Activated CD8-positive, alpha-beta memory T cell treated with anti-CD3 and anti-CD28 coated beads for 1 hour (primary cell): ENCODE measurements around the gene RPS19BP1.

Source experiments
- DNase-seq, 2 donors: peaks; one replicate each; pipeline ENCODE4 v3.0.0-alpha.2; 2020; ENCODE audit warnings: low read depth in 1 of 2; ENCODE audit errors: extremely low read depth in 1 of 2

The RPS19BP1 gene, protein sequence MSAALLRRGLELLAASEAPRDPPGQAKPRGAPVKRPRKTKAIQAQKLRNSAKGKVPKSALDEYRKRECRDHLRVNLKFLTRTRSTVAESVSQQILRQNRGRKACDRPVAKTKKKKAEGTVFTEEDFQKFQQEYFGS

DNA sequence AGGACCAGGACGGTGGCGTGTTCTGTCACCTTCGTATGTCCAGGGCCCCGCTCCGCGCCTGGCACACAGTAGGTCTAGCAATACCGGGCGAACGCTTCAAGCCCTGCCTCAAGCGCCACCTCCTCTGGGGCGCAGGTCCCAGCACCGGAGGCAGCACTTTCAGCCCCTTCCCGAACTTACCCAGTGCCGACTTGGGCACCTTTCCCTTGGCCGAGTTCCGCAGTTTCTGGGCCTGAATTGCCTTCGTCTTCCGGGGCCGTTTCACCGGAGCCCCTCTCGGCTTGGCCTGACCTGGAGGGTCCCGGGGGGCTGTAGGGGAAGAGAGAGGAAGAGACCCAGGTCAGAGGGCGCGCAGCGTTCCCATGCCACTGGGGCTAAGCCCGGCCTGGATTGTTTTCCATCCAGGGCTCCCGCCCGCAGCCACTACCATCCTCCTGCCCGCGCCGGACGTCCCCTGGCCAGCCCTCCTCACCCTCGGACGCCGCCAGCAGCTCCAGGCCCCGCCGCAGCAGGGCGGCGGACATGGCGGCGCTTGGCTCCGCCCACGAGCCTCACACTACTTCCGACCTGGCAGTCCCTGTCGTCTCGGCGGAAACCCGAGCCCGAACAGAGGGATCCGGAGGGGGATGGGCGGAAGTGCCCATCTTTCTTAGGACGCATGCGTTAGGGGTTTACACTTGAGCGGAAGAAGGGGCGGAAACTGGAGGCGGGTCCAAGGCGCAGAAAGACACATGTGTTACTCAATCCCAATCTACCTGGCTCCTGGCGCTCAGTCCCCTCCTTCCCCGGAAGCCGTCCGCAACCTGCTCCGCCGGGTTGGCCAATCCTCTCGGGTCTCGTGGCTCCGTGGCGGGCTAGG is at the start of gene RPS19BP1:
Gene RPS19BP1, minus strand, starts transcription at position 534 of the 859 bp plus-strand sequence. Its CDS starts 10 bp downstream, at position 524.
- DNase-seq: peak; percentile 97 to 99

DNA sequence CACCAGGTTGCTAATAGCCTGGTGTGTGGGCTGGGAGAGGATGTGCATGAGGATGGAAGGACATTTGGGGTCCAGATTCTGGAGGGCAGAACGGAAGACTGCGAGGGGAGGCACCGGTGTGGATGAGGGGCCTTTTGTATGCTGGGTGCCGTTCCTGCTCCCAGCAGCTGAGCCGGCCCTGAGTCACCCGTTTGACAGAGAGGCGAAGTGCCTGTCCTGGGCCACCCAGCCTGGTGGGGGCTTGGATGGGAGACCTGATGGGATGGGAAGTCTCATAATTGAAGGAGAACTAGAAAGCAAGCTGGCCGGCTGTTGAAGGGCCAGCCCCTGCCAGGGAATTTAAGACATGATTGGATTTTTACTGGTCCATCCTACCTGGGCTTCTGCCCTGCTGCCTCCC is 48.8 kb upstream of the RPS19BP1 start:
- no peak for DNase-seq

DNA sequence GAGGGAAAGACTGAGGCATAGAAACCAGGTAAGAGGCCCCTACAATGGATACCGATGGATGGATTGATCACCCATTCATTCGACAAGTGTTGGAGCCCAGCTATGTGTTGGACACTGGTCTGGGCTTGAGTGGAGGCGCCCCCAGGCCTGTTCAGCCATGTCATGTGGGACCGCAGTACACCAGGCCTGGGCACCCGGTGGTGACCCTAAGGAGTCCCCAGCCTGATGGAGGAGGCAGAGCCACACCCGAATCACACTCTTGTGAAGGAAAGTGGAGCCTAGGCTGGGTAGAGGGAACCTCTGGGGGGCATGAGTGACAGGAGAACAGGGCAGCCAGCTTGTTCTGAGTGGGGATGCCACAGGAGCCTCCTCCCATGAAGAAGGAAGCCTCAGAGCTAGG is 48.2 kb upstream of the RPS19BP1 start:
- DNase-seq: no peak

DNA sequence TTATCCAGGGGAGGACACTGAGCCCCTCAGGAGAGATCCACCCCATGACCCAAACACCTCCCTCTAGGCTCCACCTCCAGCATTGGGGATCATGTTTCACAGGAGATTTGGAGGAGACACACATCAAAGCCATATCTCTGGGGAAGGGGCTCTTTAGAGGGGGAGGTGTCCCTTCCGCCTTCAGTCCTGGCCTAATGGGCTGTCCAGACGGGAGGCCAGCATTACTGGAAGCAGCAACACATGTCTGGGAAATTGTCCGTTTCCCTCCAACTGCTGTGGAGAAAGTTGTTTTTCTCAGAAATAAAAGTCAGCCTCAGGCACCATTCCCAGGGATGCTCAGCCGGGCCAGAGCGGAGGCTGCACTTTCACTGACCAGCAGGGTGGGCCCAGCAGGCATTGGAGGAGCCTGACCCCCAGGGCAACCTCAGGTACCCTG is 47.5 kb upstream of the RPS19BP1 start:
- DNase-seq: no peak

DNA sequence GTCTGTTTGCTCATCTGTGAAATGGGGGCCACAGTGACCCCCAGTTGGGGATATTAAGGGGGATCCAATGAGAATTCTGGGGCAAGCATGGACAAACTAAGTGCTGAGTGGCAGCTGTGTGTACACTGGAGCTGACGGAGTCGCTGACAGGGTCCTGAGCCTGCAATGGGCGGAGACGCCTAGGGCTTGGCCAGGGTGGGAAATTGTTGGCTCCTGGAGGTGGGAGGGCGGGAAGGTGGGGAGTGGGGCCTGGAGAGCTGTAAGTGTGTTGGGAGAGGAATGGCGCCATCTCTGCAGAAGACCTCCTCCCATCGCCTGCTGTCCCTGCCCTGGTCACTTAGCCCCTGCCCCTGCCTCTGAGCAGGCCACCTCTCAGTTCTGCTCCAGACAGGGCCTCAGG is 45.4 kb upstream of the RPS19BP1 start:
- DNase-seq: no peak

DNA sequence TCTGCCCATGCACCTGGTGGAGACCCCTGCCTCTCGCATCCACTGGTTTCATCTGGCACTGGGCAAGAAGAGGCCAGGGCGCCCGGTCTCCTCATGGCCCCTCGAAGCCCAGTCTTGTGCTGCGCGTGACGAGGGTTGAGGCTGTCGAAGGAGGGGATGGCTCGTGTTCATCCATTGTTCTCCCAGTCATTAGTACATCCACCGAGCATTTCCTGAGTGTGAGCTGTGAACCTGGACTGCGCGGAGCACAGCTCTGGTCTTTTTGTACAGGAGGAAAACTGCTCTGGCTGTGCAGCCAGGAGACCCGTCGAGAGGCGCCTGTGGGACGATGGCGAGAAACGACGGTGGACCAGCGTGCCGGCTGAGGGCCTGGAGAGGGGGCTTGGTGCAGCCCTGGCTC is 44.8 kb upstream of the RPS19BP1 start:
- no peak for DNase-seq

DNA sequence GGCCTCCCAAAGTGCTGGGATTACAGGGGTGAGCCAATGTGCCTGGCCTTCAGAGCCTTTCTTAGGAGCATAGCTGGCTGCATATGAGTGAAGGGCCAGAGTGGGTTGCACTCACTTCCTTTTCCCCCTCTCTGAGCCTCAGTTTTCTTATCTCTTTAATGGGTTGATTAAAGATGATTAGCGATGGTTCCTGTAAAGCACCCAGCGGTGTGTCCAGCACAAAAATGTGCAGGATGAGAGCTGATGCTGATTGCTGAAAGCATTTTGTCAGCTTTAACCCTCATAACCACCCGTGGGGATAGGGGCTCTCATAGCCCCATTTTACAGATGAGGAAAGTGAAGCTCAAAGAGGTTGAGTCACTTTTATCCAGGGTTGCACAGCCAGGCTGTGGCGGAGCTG is 43.5 kb upstream of the RPS19BP1 start:
- no peak for DNase-seq

DNA sequence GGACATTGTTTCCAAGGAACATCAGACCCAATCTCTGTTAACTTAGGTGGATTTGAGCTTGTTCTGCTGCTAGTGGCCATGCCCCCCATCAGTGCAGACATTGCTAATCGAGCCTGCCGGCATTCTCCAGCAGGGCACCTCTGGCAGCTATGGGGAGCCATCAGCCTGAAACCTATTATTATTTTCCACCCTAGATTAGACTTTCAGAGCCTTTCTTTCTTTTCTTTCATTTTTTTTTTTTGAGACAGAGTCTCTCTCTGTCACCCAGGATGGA is 42.9 kb upstream of the RPS19BP1 start:
- DNase-seq: no peak

DNA sequence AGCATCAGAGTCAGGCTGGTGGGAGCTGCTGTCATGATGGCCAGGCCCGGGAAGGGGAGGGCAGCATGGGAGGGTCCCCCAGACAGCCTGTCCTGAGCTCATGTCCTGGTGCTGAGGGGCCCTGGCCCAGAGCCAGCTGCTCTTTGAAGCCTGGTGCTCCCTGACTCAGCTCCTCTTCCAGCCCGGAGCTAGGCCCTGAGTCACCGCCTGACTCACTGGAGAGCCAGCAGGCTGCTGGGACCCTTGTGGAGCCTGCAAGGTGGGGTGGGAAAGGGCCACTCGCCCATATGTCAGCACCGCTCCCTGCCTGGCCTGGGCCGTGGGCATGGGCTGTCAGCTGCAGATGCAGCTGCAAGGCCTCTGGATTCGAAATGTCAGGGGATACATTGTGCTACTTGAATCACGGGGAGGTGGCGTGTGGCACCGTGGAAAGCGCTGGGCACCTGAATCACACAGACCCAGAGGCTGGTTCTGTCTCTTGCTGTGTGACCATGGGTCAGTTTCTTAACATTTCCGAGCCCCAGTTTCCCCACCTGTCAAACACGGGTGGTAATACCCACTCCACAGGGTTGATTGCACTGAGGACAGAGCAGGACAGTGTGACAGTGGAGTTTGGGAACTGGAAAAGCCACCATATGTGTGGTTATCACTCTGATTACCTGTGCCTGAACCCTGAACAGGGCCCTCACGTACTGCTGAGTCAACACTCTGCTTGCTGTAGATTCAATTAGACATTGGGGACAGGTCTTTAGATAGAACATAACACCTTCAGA is 42.4 kb upstream of the RPS19BP1 start:
- no peak for DNase-seq

DNA sequence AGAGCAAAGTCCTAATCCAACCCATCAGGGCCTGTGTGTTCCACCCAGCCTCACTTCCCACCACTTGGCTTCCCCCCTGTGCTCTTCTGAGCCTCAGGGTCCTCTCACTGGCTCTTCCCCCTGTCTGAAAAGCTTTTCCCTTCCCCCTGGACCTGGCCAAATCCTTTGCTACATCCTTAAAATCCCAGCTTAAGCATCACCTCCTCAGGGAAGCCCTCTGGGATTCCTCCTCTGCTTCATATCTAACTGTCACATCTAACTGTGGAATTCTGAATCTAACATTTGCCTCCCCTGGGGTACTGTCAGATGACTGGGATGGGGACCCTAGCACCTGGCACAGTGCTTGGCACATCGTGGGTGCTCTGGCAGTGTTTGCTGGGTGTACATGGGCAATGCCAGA is 39.0 kb upstream of the RPS19BP1 start:
- DNase-seq: no peak

DNA sequence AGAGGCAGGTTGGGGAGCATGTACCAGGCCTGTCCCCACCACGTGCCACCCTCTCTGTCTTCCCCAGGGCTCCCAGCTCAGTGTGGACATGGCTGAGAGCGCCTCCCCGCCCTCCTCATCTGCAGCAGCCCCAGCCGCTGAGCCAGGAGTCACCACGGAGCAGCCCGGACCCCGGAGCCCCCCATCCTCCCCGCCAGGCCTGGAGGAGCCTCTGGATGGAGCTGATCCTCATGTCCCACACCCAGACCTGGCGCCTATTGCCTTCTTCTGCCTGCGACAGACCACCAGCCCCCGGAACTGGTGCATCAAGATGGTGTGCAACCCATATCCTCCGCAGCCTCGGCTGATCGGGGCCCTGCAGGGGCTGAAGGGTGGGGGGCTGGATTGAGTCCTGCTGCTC is 38.1 kb upstream of the RPS19BP1 start, which contains the start of gene CACNA1I:
Gene CACNA1I, plus strand, starts transcription at position 89 of the 400 bp plus-strand sequence. Its CDS starts 0 bp downstream, at position 89.
- DNase-seq: no peak

DNA sequence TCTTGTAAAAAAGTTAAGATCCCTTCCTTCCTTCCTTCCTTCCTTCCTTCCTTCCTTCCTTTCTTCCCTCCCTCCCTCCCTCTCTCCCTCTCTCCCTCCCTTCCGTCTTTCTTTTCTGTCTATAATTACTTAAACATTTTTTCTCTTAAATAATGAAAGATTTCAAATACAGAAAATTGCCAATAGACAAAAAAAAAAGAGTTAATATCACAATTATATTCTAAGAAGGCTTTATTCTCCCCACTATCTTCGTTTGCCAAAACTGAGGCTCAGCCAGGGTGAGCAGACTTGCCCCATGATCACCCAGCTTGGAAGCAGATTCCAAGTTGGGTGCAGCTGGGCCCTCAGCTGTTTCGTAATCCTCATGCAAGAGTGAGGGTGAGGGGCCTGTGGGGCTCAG is 37.7 kb upstream of the RPS19BP1 start:
- DNase-seq: no peak

DNA sequence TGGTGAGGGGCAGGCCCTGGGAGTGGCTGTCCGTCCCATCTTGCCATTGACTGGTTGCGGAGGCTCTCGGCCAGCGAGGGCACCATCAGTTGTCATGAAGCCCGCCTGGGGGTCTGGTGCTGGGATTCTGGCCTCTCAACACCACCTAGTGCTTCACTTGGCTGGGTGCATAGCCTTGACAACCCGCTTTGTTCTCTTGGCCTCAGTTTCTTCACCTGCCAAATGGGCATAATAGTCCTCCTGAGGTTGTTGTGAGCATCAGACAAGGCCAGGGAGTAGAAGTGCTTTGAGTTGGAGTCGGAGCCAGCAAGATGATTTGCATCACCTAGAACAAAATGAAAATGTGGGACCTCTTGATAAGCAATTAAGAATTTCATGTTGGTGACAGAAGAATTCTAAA is 36.5 kb upstream of the RPS19BP1 start:
- no peak for DNase-seq

DNA sequence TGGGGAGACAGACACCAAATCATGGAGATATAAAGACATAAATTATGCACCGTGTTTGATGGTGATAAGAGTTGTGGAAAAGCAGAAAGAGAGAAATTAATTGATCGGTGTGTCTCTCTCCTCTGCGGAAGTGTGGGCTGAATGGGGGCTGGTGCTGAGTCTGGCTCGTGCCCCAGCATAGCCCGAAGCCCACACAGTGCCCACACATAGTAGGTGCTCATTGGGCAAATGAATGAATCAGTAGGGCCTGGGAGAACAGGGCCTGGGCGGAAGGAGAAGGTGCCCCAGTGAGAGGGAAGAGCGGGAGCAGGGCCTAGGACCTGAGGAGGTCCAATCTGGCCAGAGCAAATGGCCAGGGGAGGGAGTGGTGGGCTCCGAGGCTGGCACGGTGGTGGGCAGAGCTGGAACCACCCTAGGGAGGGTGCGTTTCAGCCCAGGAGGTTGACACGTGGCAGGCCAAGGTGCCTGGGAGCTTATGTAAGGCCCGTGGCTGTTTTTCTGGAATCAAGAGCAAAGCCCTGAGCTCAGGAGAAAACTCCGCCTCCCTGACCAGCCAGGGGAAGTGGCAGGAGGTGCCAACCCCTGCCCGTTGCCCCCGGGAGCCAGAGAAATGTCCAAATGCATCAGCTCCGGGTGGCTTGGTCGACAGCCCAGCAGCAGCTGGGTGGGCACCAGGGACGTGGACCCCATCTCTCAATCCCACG is 35.9 kb upstream of the RPS19BP1 start:
- DNase-seq: no peak

DNA sequence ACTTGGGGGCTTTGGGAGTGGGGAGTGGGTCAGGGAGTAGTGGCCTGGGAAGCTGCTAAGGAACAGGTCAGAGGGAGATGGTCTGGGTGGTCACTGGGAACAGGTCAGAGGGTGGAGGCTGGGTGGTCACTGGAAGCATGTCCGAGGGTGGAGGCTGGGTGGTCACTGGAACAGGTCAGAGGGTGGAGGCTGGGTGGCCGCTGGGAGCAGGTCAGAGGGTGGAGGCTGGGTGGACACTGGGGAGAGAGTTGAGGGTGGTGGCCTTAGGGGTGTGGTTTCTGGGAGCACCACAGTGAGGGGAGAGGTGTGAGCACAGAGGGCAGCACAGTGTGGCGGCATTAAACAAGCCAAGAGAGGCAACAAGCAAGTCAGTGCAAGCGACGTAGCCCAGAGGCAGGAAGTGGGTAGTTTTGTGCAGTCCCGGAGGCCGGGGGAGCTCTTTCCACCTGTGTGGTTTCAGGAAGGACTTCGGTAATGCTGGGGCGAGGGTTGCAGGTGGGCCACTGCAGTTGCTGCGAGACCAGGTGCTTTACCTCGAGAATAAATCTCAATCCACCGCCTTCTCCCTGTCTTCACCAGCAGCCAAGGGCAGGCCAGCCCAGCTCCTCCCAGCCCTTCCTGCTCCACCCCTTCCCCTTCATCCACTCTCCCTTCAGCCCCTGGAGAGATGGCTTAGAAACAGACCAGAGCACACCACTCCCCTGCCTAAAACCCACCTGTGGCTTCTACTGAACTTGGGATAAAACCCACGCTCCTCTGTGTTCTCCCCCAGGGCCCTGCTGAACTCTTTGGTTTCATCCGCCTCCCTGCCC is 34.8 kb upstream of the RPS19BP1 start:
- no peak for DNase-seq

DNA sequence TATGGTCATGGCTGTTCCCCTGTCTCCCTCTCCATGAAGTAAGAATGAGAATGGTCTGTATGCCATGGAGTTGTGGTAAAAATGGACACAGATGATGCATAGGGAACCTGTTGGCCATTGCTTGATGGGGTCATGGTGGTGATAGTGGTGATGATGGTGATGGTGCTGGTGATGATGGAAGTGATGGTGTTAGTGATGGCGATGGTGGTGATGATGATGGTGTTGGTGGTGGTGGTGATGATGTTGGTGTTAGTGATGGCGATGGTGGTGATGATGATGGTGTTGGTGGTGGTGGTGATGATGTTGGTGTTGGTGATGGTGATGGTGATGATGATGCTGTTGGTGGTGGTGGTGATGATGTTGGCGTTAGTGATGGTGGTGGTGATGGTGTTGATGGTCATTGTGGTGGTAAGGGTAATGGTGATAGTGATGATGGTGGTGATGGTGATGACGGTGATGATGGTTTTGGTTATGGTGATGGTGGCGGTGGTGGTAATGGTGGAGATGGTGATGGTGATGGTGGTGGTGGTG is 32.9 kb upstream of the RPS19BP1 start:
- no peak for DNase-seq

DNA sequence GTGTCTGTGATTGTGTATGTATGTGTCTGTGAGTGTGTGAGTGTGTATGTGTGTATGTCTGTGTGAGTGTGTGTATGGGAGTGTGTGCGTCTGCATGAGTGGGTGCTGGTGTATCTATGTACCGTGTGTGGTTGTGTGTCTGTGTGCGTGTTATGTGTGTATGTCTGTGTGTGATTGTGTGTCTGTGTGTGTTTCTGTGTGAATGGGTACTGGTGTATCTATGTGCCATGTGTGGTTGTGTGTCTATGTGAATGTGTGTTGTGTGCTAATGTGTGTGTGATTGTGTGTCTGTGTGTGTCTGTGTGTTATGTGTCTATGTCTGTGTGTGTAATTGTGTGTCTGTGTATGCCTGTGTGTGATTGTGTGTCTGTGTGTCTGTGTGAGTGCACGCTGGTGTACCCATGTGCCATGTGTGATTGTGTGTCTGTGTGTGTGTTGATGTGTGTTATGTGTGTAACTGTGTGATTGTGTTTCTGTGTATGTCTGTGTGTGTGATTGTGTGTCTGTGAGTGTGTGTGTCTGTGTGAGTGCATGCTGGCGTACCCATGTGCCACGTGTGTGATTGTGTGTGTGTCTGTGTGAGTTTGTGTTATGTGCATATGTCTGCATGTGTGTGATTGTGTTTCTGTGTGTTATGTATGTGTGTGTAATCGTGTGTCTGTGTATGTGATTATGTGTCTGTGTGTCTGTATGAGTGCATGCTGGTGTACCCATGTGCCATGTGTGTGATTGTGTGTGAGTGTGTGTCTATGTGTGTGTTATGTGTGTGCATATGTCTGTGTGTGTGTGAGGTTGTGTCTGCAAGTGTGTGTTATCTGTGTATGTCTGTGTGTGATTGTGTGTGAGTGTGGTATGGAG is 31.3 kb upstream of the RPS19BP1 start:
- DNase-seq: no peak

DNA sequence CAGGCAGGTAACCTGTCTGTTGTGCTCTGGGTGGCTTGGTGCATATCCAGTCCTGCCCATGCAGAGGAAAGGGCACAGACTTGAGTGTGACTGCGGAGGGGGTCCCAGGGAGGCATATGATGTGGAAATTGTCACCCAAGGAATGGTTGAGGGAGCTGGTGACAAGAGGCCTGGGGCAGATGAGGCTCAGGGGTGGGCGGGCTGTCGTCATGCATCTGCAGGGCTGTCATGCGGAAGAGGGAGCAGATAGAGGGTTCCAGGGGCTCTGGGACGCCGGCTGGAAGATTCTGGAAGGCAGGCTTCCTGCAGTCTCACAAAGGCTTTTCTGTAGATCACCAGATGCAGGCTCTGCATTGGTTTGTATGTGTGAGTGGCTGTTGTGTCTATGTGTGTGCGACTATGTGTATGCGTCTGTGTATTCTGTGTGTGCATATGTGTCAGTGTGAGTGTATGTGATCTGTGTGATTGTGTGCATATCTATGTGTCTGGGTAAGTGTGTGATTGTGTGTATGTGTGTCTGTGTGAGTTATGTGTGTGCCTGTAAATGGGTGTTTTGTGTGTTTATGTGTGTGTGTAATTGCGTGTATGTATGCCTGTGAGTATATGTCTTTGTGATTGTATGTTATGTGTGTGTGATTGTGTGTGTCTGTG is 30.4 kb upstream of the RPS19BP1 start:
- DNase-seq: no peak

DNA sequence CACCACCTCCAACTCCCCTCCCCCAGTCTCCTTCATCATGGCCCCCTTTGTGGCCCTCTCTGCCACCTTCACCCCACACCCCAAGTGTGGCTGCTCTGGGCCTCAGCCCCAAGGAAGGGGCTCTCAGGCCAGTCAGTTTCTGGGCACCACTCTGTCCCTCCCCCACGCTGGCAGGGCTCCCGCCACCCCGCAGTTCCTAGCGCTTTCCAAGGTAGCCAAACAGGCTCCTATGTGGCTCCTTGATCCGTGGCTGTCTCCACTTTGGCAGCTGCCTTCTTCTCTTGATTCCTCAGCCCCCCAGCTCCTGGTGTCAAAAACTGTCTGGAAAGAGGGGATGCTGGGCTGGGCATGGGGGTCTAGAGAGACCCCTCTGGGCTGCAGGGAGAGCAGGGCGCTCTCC is 27.6 kb upstream of the RPS19BP1 start:
- no peak for DNase-seq
